22Rv1 (cell line): Measurements from ENCODE around the gene RFC2.

Source experiments
- ZFX ChIP-seq: fragments of 450-650 bp; IDR thresholded peaks from 2 replicates; pipeline ENCODE4 v1.6.1; 2017; ENCODE audit warnings: antibody characterized with exemption, borderline replicate concordance
- TF ChIP-seq, protein P1 (sequence below): fragments of 450-650 bp; IDR thresholded peaks from 2 replicates; pipeline ENCODE4 v1.5.1; 2017; ENCODE audit warnings: mild to moderate bottlenecking

DNA sequence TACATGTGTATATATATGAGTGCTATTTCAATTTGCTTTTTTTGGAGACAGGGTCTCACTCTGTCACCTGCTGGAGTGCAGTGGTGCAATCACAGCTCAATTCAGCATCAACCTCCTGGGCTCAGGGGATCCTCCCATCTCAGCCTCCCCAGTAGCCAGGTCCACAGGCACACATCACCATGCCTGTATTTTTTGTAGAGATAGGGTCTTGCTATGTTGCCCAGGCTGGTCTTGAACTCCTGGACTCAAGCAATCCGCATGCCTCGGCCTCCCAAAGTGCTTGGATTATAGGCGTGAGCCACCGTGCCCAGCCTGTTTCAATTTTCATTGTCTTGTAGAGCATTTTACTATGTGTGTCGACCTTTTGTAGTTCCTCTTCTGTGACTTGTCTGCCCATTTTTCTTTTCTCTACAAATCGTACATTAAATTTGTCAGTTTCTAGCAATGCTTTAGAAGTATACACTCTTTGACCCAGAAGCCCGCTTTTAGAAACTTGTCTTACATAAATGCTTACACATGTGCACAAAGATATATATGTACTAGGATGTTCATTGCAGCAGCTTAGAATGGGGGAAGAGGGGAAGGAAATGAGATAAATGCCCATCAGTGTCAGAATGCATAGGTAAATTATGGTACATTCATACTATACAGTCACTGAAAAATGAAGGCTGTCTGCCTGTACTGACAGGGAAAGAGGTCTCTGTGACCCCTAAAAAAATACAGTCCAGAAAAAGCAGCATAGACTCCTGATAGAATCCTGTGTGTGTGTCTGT lies 12.2 kb upstream of the RFC2 start:
- TF ChIP-seq, protein P1, sequence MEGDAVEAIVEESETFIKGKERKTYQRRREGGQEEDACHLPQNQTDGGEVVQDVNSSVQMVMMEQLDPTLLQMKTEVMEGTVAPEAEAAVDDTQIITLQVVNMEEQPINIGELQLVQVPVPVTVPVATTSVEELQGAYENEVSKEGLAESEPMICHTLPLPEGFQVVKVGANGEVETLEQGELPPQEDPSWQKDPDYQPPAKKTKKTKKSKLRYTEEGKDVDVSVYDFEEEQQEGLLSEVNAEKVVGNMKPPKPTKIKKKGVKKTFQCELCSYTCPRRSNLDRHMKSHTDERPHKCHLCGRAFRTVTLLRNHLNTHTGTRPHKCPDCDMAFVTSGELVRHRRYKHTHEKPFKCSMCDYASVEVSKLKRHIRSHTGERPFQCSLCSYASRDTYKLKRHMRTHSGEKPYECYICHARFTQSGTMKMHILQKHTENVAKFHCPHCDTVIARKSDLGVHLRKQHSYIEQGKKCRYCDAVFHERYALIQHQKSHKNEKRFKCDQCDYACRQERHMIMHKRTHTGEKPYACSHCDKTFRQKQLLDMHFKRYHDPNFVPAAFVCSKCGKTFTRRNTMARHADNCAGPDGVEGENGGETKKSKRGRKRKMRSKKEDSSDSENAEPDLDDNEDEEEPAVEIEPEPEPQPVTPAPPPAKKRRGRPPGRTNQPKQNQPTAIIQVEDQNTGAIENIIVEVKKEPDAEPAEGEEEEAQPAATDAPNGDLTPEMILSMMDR: no peak
- TF ChIP-seq ZFX: no peak
